HepG2 (cell line): ENCODE results near the gene RBM8A. TPM values are rescaled to one million over a fixed set of nuclear protein-coding genes. Genes with fewer than 3 reads are reported as not detected.

ENCODE experiments used
- BRCA1 ChIP-seq: sonication (generic); formaldehyde crosslinking; IDR thresholded peaks from 2 replicates; pipeline ENCODE4 v1.4.0; 2020; ENCODE audit warnings: missing genetic modification reagents
- ETV5 ChIP-seq: IDR thresholded peaks from 2 replicates; pipeline ENCODE4 v1.6.1; 2018; ENCODE audit warnings: missing biosample characterization, missing genetic modification reagents, inconsistent platforms, borderline replicate concordance
- POGZ ChIP-seq: sonication (generic); formaldehyde crosslinking; IDR thresholded peaks from 2 replicates; pipeline ENCODE4 v1.4.0; 2020; ENCODE audit warnings: mild to moderate bottlenecking, missing genetic modification reagents
- RXRA ChIP-seq: sonication (generic); formaldehyde crosslinking; IDR thresholded peaks from 2 replicates; pipeline ENCODE4 v1.5.1; 2020; ENCODE audit warnings: missing genetic modification reagents
- SIN3A ChIP-seq: IDR thresholded peaks from 2 replicates; pipeline ENCODE4 v1.6.1; 2011; ENCODE audit warnings: low read depth, mild to moderate bottlenecking, control low read depth, low read length, borderline replicate concordance
- SIX4 ChIP-seq: sonication (generic); formaldehyde crosslinking; IDR thresholded peaks from 2 replicates; pipeline ENCODE4 v1.4.0; 2020; ENCODE audit warnings: missing genetic modification reagents
- ZNF264 ChIP-seq: sonication (generic); formaldehyde crosslinking; IDR thresholded peaks from 2 replicates; pipeline ENCODE4 v1.4.0; 2020; ENCODE audit warnings: missing genetic modification reagents
- ZNF274 ChIP-seq: sonication (generic); formaldehyde crosslinking; IDR thresholded peaks from 2 replicates; pipeline ENCODE4 v1.5.1; 2020; ENCODE audit warnings: mild to moderate bottlenecking, missing genetic modification reagents
- ZNF383 ChIP-seq: sonication (generic); formaldehyde crosslinking; IDR thresholded peaks from 2 replicates; pipeline ENCODE4 v1.4.0; 2020; ENCODE audit warnings: missing genetic modification reagents, mild to moderate bottlenecking, borderline replicate concordance
- ZNF558 ChIP-seq: sonication (generic); formaldehyde crosslinking; IDR thresholded peaks from 2 replicates; pipeline ENCODE4 v1.9.0; 2022; ENCODE audit warnings: mild to moderate bottlenecking, missing genetic modification reagents, borderline replicate concordance
- ZNF792 ChIP-seq: IDR thresholded peaks from 2 replicates; pipeline ENCODE4 v1.6.1; 2016
- ZSCAN20 ChIP-seq: sonication (generic); formaldehyde crosslinking; IDR thresholded peaks from 2 replicates; pipeline ENCODE4 v1.4.0; 2020; ENCODE audit warnings: missing genetic modification reagents, mild to moderate bottlenecking, borderline replicate concordance
- polyA plus RNA-seq, 8 experiments: library from polyadenylated mRNA; depleted of rRNA in 3 of 8; stranded (reverse) in 7 of 8; unstranded in 1 of 8; fragments of >200 nt; fragmentation: Illumina TruSeq in 4 of 8; extraction: Trizol in 4 of 8; gene quantifications; 2 replicates each; pipeline versions ENCODE4 v1.2.1 to v1.2.3, GENCODE V29; 2011 to 2016; ENCODE audit warnings: low read depth in 4 of 8, missing spikeins in 1 of 8, mixed read lengths in 1 of 8; ENCODE audit not compliant: insufficient read depth in 1 of 8
- total RNA-seq, 5 experiments: library from RNA; depleted of rRNA; stranded (reverse); fragments of >200 nt; fragmentation: Illumina TruSeq; extraction: Trizol; gene quantifications; 2 replicates each; pipeline ENCODE4 v1.2.3, GENCODE V29; 2016; ENCODE audit warnings: low read depth in 1 of 5
- TF ChIP-seq, protein P1 (sequence below): sonication (generic); formaldehyde crosslinking; IDR thresholded peaks from 2 replicates; pipeline ENCODE4 v1.5.1; 2020; ENCODE audit warnings: missing genetic modification reagents, mild to moderate bottlenecking, borderline replicate concordance
- TF ChIP-seq, protein P2 (sequence below): sonication (generic); formaldehyde crosslinking; IDR thresholded peaks from 2 replicates; pipeline ENCODE4 v1.4.0; 2020; ENCODE audit warnings: mild to moderate bottlenecking, missing genetic modification reagents
- TF ChIP-seq, protein P3 (sequence below): sonication (generic); formaldehyde crosslinking; IDR thresholded peaks from 2 replicates; pipeline ENCODE4 v1.4.0; 2020; ENCODE audit warnings: missing genetic modification reagents
- TF ChIP-seq, protein P4 (sequence below): sonication (generic); formaldehyde crosslinking; IDR thresholded peaks from 2 replicates; pipeline ENCODE4 v1.8.0; 2022; ENCODE audit warnings: mild to moderate bottlenecking, missing genetic modification reagents
- TF ChIP-seq, protein P5 (sequence below), 2 experiments: sonication (generic) in 1 of 2; formaldehyde crosslinking in 1 of 2; IDR thresholded peaks; 2 replicates each; pipeline versions ENCODE4 v1.4.0 to v1.6.1; 2018 to 2020; ENCODE audit warnings: missing genetic modification reagents in 2 of 2, borderline replicate concordance in 1 of 2, low read depth in 1 of 2, mild to moderate bottlenecking in 1 of 2, missing biosample characterization in 1 of 2

RBM8A gene
- total and polyA plus RNA-seq, 2 of the 13 experiments (the other 11 are each of a cell fraction or from before 2014, with no cell fraction given), result 106 to 162 TPM

DNA sequence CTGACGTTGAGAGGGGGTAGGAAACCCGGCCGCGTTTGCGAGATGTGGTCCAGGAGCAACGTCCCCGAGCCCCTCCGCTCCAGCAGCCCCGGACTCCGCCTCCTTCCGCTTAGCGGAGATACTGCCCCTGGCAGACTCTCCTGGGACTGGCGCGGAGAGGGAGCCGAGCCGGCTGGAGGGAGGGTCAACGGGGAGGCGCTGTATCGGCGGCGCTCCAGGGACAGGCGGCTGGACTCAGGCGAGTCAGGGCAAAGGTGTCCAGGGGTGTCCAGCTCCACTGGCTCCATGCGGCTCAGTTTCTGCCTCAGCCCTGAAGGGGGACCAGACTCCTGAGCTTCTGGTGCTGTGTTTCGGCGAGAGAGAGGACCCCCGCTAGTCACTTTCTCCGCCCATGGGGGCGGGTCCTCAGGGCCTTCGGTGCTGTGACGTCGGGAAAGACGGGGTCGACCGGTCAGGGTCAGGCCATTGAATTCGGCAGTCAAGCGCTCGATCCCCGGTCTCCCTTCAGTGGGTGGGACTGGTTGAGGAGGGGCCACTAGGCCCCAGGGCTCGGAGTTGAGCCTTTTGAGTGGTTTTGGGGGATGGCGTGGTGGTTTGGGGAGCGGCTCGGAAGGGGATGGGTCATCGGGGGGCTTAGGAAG lies 33.3 kb upstream of the RBM8A start (continued):
- TF ChIP-seq POGZ (CRISPR knock-in tag), result no peak; the same call in 1 of the 2 replicates
- TF ChIP-seq SIX4 (CRISPR knock-in tag), result no peak
- TF ChIP-seq, protein P1, sequence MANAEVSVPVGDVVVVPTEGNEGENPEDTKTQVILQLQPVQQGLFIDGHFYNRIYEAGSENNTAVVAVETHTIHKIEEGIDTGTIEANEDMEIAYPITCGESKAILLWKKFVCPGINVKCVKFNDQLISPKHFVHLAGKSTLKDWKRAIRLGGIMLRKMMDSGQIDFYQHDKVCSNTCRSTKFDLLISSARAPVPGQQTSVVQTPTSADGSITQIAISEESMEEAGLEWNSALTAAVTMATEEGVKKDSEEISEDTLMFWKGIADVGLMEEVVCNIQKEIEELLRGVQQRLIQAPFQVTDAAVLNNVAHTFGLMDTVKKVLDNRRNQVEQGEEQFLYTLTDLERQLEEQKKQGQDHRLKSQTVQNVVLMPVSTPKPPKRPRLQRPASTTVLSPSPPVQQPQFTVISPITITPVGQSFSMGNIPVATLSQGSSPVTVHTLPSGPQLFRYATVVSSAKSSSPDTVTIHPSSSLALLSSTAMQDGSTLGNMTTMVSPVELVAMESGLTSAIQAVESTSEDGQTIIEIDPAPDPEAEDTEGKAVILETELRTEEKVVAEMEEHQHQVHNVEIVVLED (CRISPR knock-in tag), result no peak
- TF ChIP-seq BRCA1 (CRISPR knock-in tag), result no peak
- peak; percentile 71; the same call in 1 of the 2 replicates for TF ChIP-seq ETV5 (CRISPR knock-in tag)
- no peak for TF ChIP-seq SIN3A
- TF ChIP-seq, protein P2, sequence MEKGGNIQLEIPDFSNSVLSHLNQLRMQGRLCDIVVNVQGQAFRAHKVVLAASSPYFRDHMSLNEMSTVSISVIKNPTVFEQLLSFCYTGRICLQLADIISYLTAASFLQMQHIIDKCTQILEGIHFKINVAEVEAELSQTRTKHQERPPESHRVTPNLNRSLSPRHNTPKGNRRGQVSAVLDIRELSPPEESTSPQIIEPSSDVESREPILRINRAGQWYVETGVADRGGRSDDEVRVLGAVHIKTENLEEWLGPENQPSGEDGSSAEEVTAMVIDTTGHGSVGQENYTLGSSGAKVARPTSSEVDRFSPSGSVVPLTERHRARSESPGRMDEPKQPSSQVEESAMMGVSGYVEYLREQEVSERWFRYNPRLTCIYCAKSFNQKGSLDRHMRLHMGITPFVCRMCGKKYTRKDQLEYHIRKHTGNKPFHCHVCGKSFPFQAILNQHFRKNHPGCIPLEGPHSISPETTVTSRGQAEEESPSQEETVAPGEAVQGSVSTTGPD (CRISPR knock-in tag), result 0 out of 2 replicates have a peak, but pooled peaks have one; percentile 1
- 0 out of 2 replicates have a peak, but pooled peaks have one; percentile 41 for TF ChIP-seq ZSCAN20 (CRISPR knock-in tag)
- TF ChIP-seq, protein P3, sequence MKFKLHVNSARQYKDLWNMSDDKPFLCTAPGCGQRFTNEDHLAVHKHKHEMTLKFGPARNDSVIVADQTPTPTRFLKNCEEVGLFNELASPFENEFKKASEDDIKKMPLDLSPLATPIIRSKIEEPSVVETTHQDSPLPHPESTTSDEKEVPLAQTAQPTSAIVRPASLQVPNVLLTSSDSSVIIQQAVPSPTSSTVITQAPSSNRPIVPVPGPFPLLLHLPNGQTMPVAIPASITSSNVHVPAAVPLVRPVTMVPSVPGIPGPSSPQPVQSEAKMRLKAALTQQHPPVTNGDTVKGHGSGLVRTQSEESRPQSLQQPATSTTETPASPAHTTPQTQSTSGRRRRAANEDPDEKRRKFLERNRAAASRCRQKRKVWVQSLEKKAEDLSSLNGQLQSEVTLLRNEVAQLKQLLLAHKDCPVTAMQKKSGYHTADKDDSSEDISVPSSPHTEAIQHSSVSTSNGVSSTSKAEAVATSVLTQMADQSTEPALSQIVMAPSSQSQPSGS (CRISPR knock-in tag), result no peak
- TF ChIP-seq, protein P4, sequence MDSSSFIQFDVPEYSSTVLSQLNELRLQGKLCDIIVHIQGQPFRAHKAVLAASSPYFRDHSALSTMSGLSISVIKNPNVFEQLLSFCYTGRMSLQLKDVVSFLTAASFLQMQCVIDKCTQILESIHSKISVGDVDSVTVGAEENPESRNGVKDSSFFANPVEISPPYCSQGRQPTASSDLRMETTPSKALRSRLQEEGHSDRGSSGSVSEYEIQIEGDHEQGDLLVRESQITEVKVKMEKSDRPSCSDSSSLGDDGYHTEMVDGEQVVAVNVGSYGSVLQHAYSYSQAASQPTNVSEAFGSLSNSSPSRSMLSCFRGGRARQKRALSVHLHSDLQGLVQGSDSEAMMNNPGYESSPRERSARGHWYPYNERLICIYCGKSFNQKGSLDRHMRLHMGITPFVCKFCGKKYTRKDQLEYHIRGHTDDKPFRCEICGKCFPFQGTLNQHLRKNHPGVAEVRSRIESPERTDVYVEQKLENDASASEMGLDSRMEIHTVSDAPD (CRISPR knock-in tag), result no peak
- no peak for TF ChIP-seq ZNF274 (CRISPR knock-in tag)
- peak; percentile 36; the same call in 1 of the 2 replicates for TF ChIP-seq ZNF558
- 0 out of 2 replicates have a peak, but pooled peaks have one; percentile 25 for TF ChIP-seq ZNF792 (CRISPR knock-in tag)
- TF ChIP-seq, protein P5, sequence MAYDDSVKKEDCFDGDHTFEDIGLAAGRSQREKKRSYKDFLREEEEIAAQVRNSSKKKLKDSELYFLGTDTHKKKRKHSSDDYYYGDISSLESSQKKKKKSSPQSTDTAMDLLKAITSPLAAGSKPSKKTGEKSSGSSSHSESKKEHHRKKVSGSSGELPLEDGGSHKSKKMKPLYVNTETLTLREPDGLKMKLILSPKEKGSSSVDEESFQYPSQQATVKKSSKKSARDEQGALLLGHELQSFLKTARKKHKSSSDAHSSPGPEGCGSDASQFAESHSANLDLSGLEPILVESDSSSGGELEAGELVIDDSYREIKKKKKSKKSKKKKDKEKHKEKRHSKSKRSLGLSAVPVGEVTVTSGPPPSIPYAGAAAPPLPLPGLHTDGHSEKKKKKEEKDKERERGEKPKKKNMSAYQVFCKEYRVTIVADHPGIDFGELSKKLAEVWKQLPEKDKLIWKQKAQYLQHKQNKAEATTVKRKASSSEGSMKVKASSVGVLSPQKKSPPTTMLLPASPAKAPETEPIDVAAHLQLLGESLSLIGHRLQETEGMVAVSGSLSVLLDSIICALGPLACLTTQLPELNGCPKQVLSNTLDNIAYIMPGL (CRISPR knock-in tag; IDR thresholded peaks at IDR 0.05; ENCODE audit: borderline replicate concordance in 1 of 2, low read depth in 1 of 2), result peak; percentile 45 to 89; a peak in 3 of 4 replicates
- TF ChIP-seq RXRA (CRISPR knock-in tag), result peak; percentile 17; the same call in 1 of the 2 replicates
- no peak for TF ChIP-seq ZNF383
- 0 out of 2 replicates have a peak, but pooled peaks have one; percentile 48 for TF ChIP-seq ZNF264
